T-cell (primary cell): Measurements from ENCODE around the gene NAP1L4. TPM values are rescaled to one million over a fixed set of nuclear protein-coding genes. Genes with fewer than 3 reads are reported as not detected.

Source experiments
- ATAC-seq, 4 experiments: fragments of 200-7000 bp in 3 of 4; fragments of 150-1000 bp in 1 of 4; cut with Tn5 transposase; replicated peaks in 1 of 4; 1 replicate in 3 of 4; 2 replicates in 1 of 4; pipeline ENCODE4 v1.10.0; 2021; ENCODE audit warnings: moderate library complexity in 3 of 4, mild to moderate bottlenecking in 2 of 4, moderate number of reproducible peaks in 1 of 4
- CTCF ChIA-PET, 2 donors: fragments of 300-600 bp; sonication (Branson Sonifier 250); formaldehyde crosslinking; loops; one replicate each; lab custom pipeline; 2022; ENCODE audit warnings: antibody characterized with exemption in 2 of 2; lab: Charles Lee
- POLR2A ChIA-PET, 2 donors: fragments of 300-600 bp; sonication (Branson Sonifier 250); formaldehyde crosslinking; loops; one replicate each; lab custom pipeline; 2022; ENCODE audit warnings: antibody characterized with exemption in 2 of 2; lab: Charles Lee
- DNase-seq, 35 experiments: peaks; one replicate each; pipeline versions ENCODE4 v3.0.0 to v3.0.0-alpha.2; 2013 to 2023
- H3K27ac ChIP-seq: one replicate; pipeline ENCODE4 v1.5.1; 2013; ENCODE audit warnings: low read length
- H3K27me3 ChIP-seq, 2 experiments: replicated peaks in 1 of 2; 1 replicate in 1 of 2; 2 replicates in 1 of 2; pipeline versions ENCODE4 v1.6.1 to v1.7.0; 2013; ENCODE audit warnings: low read length in 1 of 2, mixed read lengths in 1 of 2; ENCODE audit not compliant: control insufficient read depth in 2 of 2, insufficient read depth in 2 of 2; ENCODE audit errors: extremely low read depth in 1 of 2
- H3K36me3 ChIP-seq, 2 donors: 1 replicate in 1 of 2; 2 replicates in 1 of 2; pipeline versions ENCODE4 v1.6.1 to v1.7.0; 2013; ENCODE audit warnings: low read length in 1 of 2; ENCODE audit not compliant: control insufficient read depth in 2 of 2, insufficient read depth in 1 of 2; ENCODE audit errors: extremely low read depth in 1 of 2
- H3K4me1 ChIP-seq, 2 experiments: 1 replicate in 1 of 2; 2 replicates in 1 of 2; pipeline versions ENCODE4 v1.6.1 to v1.7.0; 2013; ENCODE audit warnings: low read length in 2 of 2, mixed read lengths in 1 of 2; ENCODE audit not compliant: insufficient read depth in 2 of 2, control insufficient read depth in 1 of 2; ENCODE audit errors: extremely low read depth in 1 of 2
- H3K4me3 ChIP-seq, 2 donors: 1 replicate in 1 of 2; 2 replicates in 1 of 2; pipeline versions ENCODE4 v1.5.1 to v1.7.0; 2013; ENCODE audit warnings: mild to moderate bottlenecking in 2 of 2, low read length in 1 of 2, moderate library complexity in 1 of 2; ENCODE audit not compliant: control insufficient read depth in 1 of 2; ENCODE audit errors: extremely low read depth in 1 of 2
- H3K9me3 ChIP-seq: 2 replicates; pipeline ENCODE4 v1.7.0; 2013
- H3K27ac Mint-ChIP-seq, 2 donors: one replicate each; pipeline ENCODE4 v1.8.0; 2020 to 2021; ENCODE audit warnings: mild to moderate bottlenecking in 2 of 2, mixed read lengths in 2 of 2
- H3K27me3 Mint-ChIP-seq, 2 donors: one replicate each; pipeline ENCODE4 v1.8.0; 2021 to 2022; ENCODE audit warnings: mixed read lengths in 2 of 2
- H3K36me3 Mint-ChIP-seq: one replicate; pipeline ENCODE4 v1.8.0; 2021; ENCODE audit warnings: mixed read lengths
- H3K4me1 Mint-ChIP-seq, 3 donors: one replicate each; pipeline ENCODE4 v1.8.0; 2020 to 2022; ENCODE audit warnings: mixed read lengths in 3 of 3, mild to moderate bottlenecking in 1 of 3
- H3K4me3 Mint-ChIP-seq, 3 donors: one replicate each; pipeline ENCODE4 v1.8.0; 2020 to 2022; ENCODE audit warnings: mild to moderate bottlenecking in 3 of 3, mixed read lengths in 3 of 3, moderate library complexity in 3 of 3
- H3K9me3 Mint-ChIP-seq, 3 donors: one replicate each; pipeline ENCODE4 v1.8.0; 2020 to 2022; ENCODE audit warnings: mixed read lengths in 3 of 3
- WGBS: methylation state at CpG from one replicate; pipeline ENCODE4 v1.1.5; 2013; ENCODE audit warnings: missing lambda C conversion rate; ENCODE audit not compliant: insufficient coverage; 5-methylcytosine and 5-hydroxymethylcytosine counted together
- total RNA-seq, 35 experiments: library from RNA in 6 of 35; stranded (reverse) in 6 of 35; fragments of 120-200 nt in 1 of 35; gene quantifications; one replicate each; pipeline versions ENCODE4 v1.2.1 to v1.2.4 and lab custom pipeline; 2013 to 2026

The NAP1L4 gene
- total RNA-seq, 5 donors from 2014 or later (not counting 1 experiment from before 2014, with no cell fraction given): 253 to 388 (median 299) TPM

DNA sequence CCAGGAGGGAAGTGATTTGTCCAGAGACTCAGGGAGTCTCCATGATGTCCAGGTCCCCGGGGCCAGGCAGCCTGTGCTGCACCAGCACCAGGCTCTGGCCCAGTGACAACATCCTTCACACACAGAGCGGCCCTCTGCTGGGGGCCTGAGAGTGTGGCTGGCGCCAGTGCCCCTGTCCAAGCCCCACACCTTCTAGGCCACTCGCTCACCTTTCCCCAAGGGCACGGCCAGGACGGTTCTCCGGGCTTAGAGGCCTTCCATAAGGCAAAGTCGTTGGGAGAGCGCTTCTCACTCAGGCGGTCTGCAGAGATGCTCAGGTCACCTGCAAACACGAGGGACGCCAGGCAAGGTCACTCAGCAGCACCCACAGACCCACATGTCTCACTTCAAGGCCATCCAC is 27.9 kb upstream of the NAP1L4 start:
- H3K9me3 Mint-ChIP-seq: no peaks in the 10 kb centered on the region
- H3K27me3 ChIP-seq: no peaks in the 10 kb centered on the region
- peaks cover 24 to 56% of the 10 kb centered on the region in 2 experiments for H3K4me1 ChIP-seq
- peaks cover 58 to 72% (median 60%) of the 10 kb centered on the region in 3 donors for H3K4me1 Mint-ChIP-seq
- no peak overlapping the region for H3K4me3 ChIP-seq
- H3K4me3 Mint-ChIP-seq: no peak overlapping the region
- no peaks in the 10 kb centered on the region for H3K27me3 Mint-ChIP-seq
- WGBS: 97% methylated on average over 11 of the region's 12 CpGs
- DNase-seq: no peak
- POLR2A ChIA-PET: no interaction called here
- H3K27ac Mint-ChIP-seq: peak overlapping the region; percentile 28 to 61
- CTCF ChIA-PET: interaction anchor here in 1 of 2 donors (0.8 to 1.3 kb wide), 2 partner anchors 44 to 127 kb away, joined by 4 read pairs; no protein-coding TSS in a partner anchor
- H3K36me3 Mint-ChIP-seq: peaks cover 27% of the 10 kb centered on the region
- H3K36me3 ChIP-seq: peaks cover 14 to 50% of the 10 kb centered on the region in 2 donors
- no peaks in the 10 kb centered on the region for H3K9me3 ChIP-seq
- no peak for ATAC-seq
- H3K27ac ChIP-seq: no peak overlapping the region

DNA sequence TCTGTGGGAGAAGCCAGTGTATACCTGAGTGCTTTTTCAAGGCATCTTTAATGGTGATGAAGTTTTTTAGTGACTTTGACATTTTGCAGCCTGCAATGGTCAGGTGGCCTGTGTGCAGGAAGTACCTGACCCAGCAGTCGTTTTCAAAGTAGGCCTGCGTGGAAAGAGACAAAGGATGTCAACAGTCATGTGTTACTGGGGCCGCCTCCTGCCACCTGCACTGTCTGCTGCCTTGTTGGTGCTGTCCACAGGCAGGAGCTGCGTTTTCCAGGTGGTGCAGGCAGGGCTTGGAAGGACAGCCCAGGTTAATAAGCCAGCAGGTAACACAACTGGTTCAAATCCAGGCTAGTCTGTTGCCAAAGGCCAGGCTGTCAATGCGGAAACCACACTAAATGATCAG is 26.5 kb upstream of the NAP1L4 start:
- 40% methylated on average over 5 of the region's 5 CpGs for WGBS
- Histone ChIP-seq H3K27ac (no peak overlapping the region), H3K9me3 (no peaks in the 10 kb centered on the region), H3K36me3 (peaks cover 10 to 44% of the 10 kb centered on the region in 2 donors), H3K4me3 (no peak overlapping the region), H3K27me3 (no peaks in the 10 kb centered on the region), H3K4me1 (peaks cover 33 to 70% of the 10 kb centered on the region in 2 experiments)
- ATAC-seq (no peak), DNase-seq (no peak)
- POLR2A ChIA-PET: no interaction called here
- H3K9me3 Mint-ChIP-seq: no peaks in the 10 kb centered on the region
- CTCF ChIA-PET: no interaction called here
- peaks cover 24% of the 10 kb centered on the region for H3K36me3 Mint-ChIP-seq
- H3K4me1 Mint-ChIP-seq: peaks cover 68 to 86% (median 72%) of the 10 kb centered on the region in 3 donors
- H3K27ac Mint-ChIP-seq: peak overlapping the region; percentile 61 to 90
- peak overlapping the region in 1 of 3 donors; percentile 13 for H3K4me3 Mint-ChIP-seq
- H3K27me3 Mint-ChIP-seq: no peaks in the 10 kb centered on the region

DNA sequence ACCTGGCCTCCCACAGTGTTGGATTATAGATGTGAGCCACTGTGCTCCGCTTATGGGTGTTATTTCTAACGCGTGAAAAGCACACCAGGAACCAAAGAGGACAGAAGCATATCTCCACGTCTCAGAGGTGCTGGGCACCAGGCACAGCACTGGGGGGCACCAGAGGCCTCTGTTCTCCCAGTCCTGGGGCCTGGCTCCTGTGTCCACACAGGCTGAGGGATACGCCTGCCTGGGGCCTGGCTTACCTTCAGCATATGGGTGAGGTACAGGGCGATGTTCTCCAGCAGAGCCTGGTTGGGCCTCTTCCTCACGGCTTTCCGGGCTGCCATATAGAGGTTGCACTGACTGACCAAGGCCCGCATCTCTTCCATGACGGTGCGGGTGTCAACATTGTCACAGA is 24.7 kb upstream of the NAP1L4 start:
- peaks cover 24 to 77% of the 10 kb centered on the region in 2 experiments for H3K4me1 ChIP-seq
- ATAC-seq (no peak), DNase-seq (no peak)
- Mint-ChIP-seq H3K36me3 (peaks cover 31% of the 10 kb centered on the region), H3K4me1 (peaks cover 53 to 84% (median 60%) of the 10 kb centered on the region in 3 donors), H3K4me3 (peak overlapping the region in 1 of 3 donors; percentile 72), H3K9me3 (no peaks in the 10 kb centered on the region), H3K27ac (peak overlapping the region; percentile 94 to 96), H3K27me3 (no peaks in the 10 kb centered on the region)
- peaks cover 14 to 52% of the 10 kb centered on the region in 2 donors for H3K36me3 ChIP-seq
- no peak overlapping the region for H3K4me3 ChIP-seq
- ChIA-PET POLR2A (no interaction called here), CTCF (no interaction called here)
- H3K27me3 ChIP-seq: no peaks in the 10 kb centered on the region
- H3K27ac ChIP-seq: peak overlapping the region; percentile 43
- no peaks in the 10 kb centered on the region for H3K9me3 ChIP-seq
- 94% methylated on average over 5 of the region's 11 CpGs for whole genome bisulfite sequencing

DNA sequence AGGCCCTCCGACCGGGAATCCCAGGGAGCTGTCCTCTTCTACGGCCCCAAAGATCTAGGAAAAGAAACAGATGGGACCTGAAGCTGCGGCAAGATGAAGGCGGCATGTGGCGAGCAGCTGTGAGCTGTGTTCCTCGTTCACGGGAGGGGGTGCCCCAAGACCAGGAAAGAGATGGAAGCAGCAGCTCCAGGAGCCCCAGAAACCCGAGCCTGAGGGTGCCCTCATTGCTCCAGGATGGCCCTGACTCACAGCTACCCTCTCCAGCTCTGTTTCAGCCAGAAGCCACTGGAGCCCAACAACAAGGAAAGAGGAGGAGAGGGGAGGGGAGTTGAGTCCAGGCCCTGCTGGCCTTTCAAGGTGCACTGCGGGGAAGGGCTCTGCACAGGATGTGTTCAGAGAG is 23.7 kb upstream of the NAP1L4 start:
- Histone ChIP-seq H3K4me3 (no peak overlapping the region), H3K27me3 (no peaks in the 10 kb centered on the region), H3K36me3 (peaks cover 17 to 59% of the 10 kb centered on the region in 2 donors), H3K9me3 (no peaks in the 10 kb centered on the region), H3K27ac (peak overlapping the region; percentile 78), H3K4me1 (peaks cover 19 to 73% of the 10 kb centered on the region in 2 experiments)
- no peaks in the 10 kb centered on the region for H3K9me3 Mint-ChIP-seq
- 95% methylated on average over 9 of the region's 10 CpGs for WGBS
- CTCF ChIA-PET: interaction anchor here (0.6 to 2.5 kb wide), 4 partner anchors 31 to 75 kb away, joined by 3 to 20 read pairs (median 3); no protein-coding TSS in a partner anchor
- no peaks in the 10 kb centered on the region for H3K27me3 Mint-ChIP-seq
- ATAC-seq (no peak), DNase-seq (no peak)
- POLR2A ChIA-PET: interaction anchor here (0.7 kb wide), 2 partner anchors 87 to 134 kb away, joined by 4 to 6 read pairs; partner anchors contain the start of gene PHLDA2 (in 1 of the 2)
- H3K36me3 Mint-ChIP-seq: peaks cover 40% of the 10 kb centered on the region
- peak overlapping the region in 1 of 3 donors; percentile 72 for H3K4me3 Mint-ChIP-seq
- peak overlapping the region; percentile 94 to 96 for H3K27ac Mint-ChIP-seq
- H3K4me1 Mint-ChIP-seq: peaks cover 47 to 81% (median 59%) of the 10 kb centered on the region in 3 donors

DNA sequence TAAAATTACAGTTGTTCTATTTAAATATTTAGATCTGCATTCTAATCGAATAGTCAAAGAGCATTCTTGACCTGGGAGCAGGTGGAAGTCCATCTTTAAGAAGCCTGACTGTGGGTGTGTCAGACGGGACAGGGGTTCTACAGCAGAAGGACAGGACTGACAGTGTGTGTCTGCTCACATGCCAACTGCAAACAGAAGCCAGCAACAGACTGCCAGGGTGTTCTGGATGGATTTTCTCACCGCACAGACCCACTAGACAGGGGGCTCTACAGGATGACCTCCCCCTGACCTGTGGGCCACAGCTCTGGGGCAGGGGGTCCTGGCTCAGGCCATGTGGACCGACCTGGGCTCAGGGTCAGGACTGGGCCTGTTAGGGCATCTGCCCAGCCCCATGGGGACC is 22.8 kb upstream of the NAP1L4 start:
- peaks cover 17 to 60% of the 10 kb centered on the region in 2 donors for H3K36me3 ChIP-seq
- POLR2A ChIA-PET: interaction anchor here (0.6 to 1.3 kb wide), 6 partner anchors 23 to 82 kb away, joined by 3 to 16 read pairs (median 3); partner anchors contain the start of gene NAP1L4 (in 2 of the 2)
- H3K4me1 Mint-ChIP-seq: peaks cover 42 to 81% (median 57%) of the 10 kb centered on the region in 3 donors

DNA sequence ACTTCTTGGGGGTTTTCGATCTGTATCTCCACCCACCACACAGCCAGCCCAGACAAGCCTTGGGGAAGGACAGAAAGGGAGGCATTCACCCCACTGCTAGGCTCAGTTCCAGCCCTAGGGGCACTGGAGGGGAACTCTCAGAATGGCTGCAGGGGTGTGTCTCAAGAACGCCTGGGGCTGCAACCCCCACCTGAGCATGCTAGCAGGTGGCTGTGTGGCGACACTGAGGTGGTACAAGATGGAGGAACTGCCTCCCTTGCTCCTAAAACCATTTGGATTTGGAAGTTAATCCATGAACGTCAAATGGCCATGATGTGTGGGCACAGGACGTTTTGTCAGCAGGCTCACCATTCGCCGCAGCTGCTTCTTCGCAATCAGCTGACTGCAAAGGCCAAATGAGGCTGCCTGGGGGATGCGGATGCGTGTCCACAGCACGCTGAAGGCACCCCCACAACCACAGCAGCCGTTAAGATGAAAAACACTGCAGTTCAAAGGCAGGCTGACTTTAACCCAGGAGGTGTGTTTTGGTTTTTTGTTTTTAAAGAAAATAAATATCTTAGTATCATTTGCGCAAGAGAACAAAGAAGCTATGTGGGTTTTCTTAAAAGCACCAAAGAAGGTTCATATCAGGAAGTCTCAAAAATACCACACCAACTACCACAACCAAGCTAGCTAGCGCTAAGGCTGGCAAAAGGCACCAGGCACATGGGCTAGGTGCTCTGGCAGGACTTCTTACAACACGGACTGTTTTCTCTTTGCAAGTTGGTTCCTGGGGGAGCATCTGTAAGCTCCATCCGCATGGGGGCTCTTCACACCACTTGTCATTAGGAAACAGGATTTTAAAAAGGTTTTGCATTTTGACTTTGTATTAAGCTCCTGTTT is 22.2 kb upstream of the NAP1L4 start:
- 0% methylated on average over 7 of the region's 16 CpGs for WGBS
- Mint-ChIP-seq H3K27me3 (no peaks in the 10 kb centered on the region), H3K9me3 (no peaks in the 10 kb centered on the region), H3K4me1 (peaks cover 40 to 83% (median 59%) of the 10 kb centered on the region in 3 donors), H3K4me3 (peak overlapping the region; percentile 62 to 72 (median 63)), H3K36me3 (peaks cover 42% of the 10 kb centered on the region), H3K27ac (peak overlapping the region; percentile 94 to 96)
- H3K4me1 ChIP-seq: peaks cover 19 to 81% of the 10 kb centered on the region in 2 experiments
- CTCF ChIA-PET: interaction anchor here (0.6 to 2.5 kb wide), 16 partner anchors 9 to 614 kb away, joined by 3 to 20 read pairs (median 3); partner anchors contain the start of genes NAP1L4 (in 1 of the 2) and ZNF195 (in 1 of the 2)
- DNase-seq (peak; percentile 68 to 95 (median 84)), ATAC-seq (peak; percentile 88 to 92 (median 92))
- H3K27me3 ChIP-seq: no peaks in the 10 kb centered on the region
- POLR2A ChIA-PET: interaction anchor here (0.6 to 1.3 kb wide), 8 partner anchors 22 to 81 kb away, joined by 3 to 16 read pairs (median 3); partner anchors contain the start of gene NAP1L4 (in 2 of the 2)
- H3K27ac ChIP-seq: peak overlapping the region; percentile 78
- H3K36me3 ChIP-seq: peaks cover 20 to 59% of the 10 kb centered on the region in 2 donors
- H3K9me3 ChIP-seq: no peaks in the 10 kb centered on the region
- H3K4me3 ChIP-seq: peak overlapping the region in 1 of 2 donors; percentile 23

More for the DNA sequence above, 22.8 kb upstream of the NAP1L4 start:
- peak overlapping the region in 1 of 2 donors; percentile 23 for H3K4me3 ChIP-seq
- peaks cover 41% of the 10 kb centered on the region for H3K36me3 Mint-ChIP-seq
- H3K27me3 ChIP-seq: no peaks in the 10 kb centered on the region
- WGBS: 93% methylated on average over 2 of the region's 4 CpGs
- ATAC-seq (peak in 1 of 4 experiments; percentile 15), DNase-seq (peak in 3 of 35 experiments; percentile 15 to 25 (median 20))
- no peaks in the 10 kb centered on the region for H3K27me3 Mint-ChIP-seq
- H3K4me3 Mint-ChIP-seq: peak overlapping the region; percentile 62 to 72 (median 63)
- H3K9me3 Mint-ChIP-seq: no peaks in the 10 kb centered on the region
- no peaks in the 10 kb centered on the region for H3K9me3 ChIP-seq
- peaks cover 19 to 76% of the 10 kb centered on the region in 2 experiments for H3K4me1 ChIP-seq
- H3K27ac ChIP-seq: peak overlapping the region; percentile 78
- CTCF ChIA-PET: interaction anchor here (0.7 to 2.5 kb wide), 13 partner anchors 9 to 77 kb away, joined by 3 to 20 read pairs (median 3); partner anchors contain the start of gene NAP1L4 (in 1 of the 2)
- H3K27ac Mint-ChIP-seq: peak overlapping the region; percentile 94 to 96
